Endometrial microvascular endothelial cells (primary cell): ENCODE data around the gene MED10. TPM values are rescaled to one million over a fixed set of nuclear protein-coding genes. Genes with fewer than 3 reads are reported as not detected.
"Not testable (repeated sequence)": the region's sequence is repeated elsewhere in the genome, so short reads cannot be mapped to it uniquely, and the experiment has no call there.

ENCODE experiments used
- in situ Hi-C: cut with HindIII; loops from 2 replicates; pipeline ENCODE4 v1.10.0; 2017; ENCODE audit warnings: low sequenced_read_pairs, low pct_unique_long_range_greater_than_20kb; ENCODE audit errors: inconsistent ontology term
- total RNA-seq: library from RNA; depleted of rRNA; stranded (reverse); fragments of >200 nt; gene quantifications from one replicate; pipeline ENCODE4 v1.2.3, GENCODE V29; 2015; ENCODE audit errors: inconsistent ontology term

Gene MED10
- total RNA-seq, 1 donor from 2014 or later: 32.9 TPM

GRCh38 chr5:6357817-6358433 lies 20.4 kb downstream of the MED10 start:
- in situ Hi-C loops: not testable (repeated sequence)

GRCh38 chr5:6356578-6357164 lies 21.7 kb downstream of the MED10 start:
- in situ Hi-C loops: no loop called here

- in situ Hi-C loops: no loop called here
These were observed 23.1 kb downstream of the MED10 start for GRCh38 chr5:6355294-6355693.

- in situ Hi-C loops: no loop called here
These were observed 23.5 kb downstream of the MED10 start for GRCh38 chr5:6354848-6355247.

GRCh38 chr5:6353602-6354302 lies 24.6 kb downstream of the MED10 start:
- in situ Hi-C loops: no loop called here

GRCh38 chr5:6350277-6351090 lies 27.9 kb downstream of the MED10 start:
- in situ Hi-C loops: no loop called here

GRCh38 chr5:6349387-6349786 lies 29.0 kb downstream of the MED10 start:
- in situ Hi-C loops: no loop called here

- in situ Hi-C loops: no loop called here
These were observed 29.8 kb downstream of the MED10 start for GRCh38 chr5:6348476-6349000.

- in situ Hi-C loops: no loop called here
These were observed 30.7 kb downstream of the MED10 start for GRCh38 chr5:6347673-6348072.

GRCh38 chr5:6347165-6347564 lies 31.2 kb downstream of the MED10 start:
- in situ Hi-C loops: no loop called here

- in situ Hi-C loops: no loop called here
These were observed 33.8 kb downstream of the MED10 start for GRCh38 chr5:6344593-6344989.

GRCh38 chr5:6343951-6344592 lies 34.3 kb downstream of the MED10 start:
- in situ Hi-C loops: no loop called here

GRCh38 chr5:6342689-6343315 lies 35.5 kb downstream of the MED10 start:
- in situ Hi-C loops: no loop called here

- in situ Hi-C loops: no loop called here
These were observed 38.2 kb downstream of the MED10 start for GRCh38 chr5:6340100-6340499.

GRCh38 chr5:6338871-6339270 lies 39.5 kb downstream of the MED10 start:
- in situ Hi-C loops: no loop called here

- in situ Hi-C loops: no loop called here
These were observed 40.2 kb downstream of the MED10 start for GRCh38 chr5:6338135-6338534.

- in situ Hi-C loops: no loop called here
These were observed 45.0 kb downstream of the MED10 start for GRCh38 chr5:6333182-6333905.

- in situ Hi-C loops: no loop called here
These were observed 50.2 kb downstream of the MED10 start for GRCh38 chr5:6328173-6328572.
